Posterior cingulate gyrus (tissue), 11 donors: Measurements from ENCODE around the gene SETBP1.

Source experiments
- DNase-seq, 10 donors: peaks; one replicate each; pipeline versions ENCODE4 v3.0.0 to v3.0.0-alpha.2; 2020 to 2021; ENCODE audit warnings: mixed read lengths in 3 of 10
- intact Hi-C: fragments of 100-400 bp; cut with DNase I; formaldehyde crosslinking; loops from one replicate; pipeline ENCODE4 v1.15.1; 2023

Gene SETBP1

GRCh38 chr18:45112682-45113081 lies 432.0 kb downstream of the SETBP1 start:
- intact Hi-C loops, result no loop called here
- no peak for DNase-seq

- intact Hi-C loops, result no loop called here
- no peak for DNase-seq
These were observed 435.4 kb downstream of the SETBP1 start for GRCh38 chr18:45116116-45116515.
